C4-2B (cell line): Measurements from ENCODE around the gene SLC4A1.

ENCODE experiments used
- CTCF ChIP-seq: fragments of 450-650 bp; conservative IDR thresholded peaks from 2 replicates; pipeline ENCODE4 v1.5.1; 2017; ENCODE audit warnings: mild to moderate bottlenecking
- ZFX ChIP-seq: fragments of 450-650 bp; IDR thresholded peaks from 2 replicates; pipeline ENCODE4 v1.6.1; 2017

DNA sequence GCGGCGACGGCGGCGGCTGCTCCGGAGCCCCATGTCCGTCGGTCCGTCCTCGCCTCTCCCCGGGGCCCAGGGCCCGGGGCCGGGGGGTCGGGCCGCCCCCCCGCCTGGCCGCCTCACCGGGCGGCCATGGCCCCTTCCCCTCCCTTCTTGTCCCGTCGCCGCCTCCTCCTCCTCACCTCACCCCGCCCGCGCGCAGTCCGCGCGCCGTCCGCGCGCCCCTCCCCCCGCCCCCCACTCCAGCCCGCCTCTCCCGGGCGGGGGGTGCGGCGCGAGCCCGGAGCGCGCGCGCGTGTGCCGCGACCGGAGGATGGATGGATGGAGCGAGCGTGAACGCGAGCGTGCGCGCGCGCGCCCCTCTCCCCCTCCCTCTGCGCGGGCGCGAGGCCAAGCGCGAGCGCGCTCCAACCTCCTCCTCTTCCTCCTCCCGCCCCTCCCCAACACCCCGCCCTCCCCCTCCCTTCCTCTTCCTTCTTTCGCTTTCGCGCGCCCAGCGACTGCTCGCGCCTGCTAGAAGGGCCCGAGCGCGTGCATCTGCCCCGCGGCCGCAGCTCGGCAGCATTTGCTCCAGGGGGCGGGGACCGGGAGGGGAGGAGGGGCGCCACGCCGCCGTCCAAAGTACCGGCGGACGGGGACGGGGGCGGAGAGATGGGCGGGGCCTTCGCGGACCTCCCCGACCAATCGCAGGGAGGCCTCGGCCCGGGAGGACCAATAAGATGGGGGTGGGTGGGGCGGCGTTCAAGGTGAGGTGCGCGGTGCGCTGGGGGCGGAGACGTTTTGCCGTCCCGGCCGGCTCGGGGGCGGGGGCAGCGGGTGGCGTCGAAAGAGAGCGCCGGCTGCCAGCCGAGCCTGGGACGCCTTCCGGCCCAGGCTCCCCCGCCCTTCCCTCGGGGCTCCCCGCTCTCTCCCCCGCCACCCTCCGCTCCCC lies 68.1 kb downstream of the SLC4A1 start, which contains the start of gene ATXN7L3:
- TF ChIP-seq CTCF (no peak), ZFX (no peak)
